Vagina (tissue), 2 donors: Measurements from ENCODE around the gene TXNRD2.

Experiments used
- POLR2A ChIP-seq, 2 donors: fragments of 450-650 bp; IDR thresholded peaks; one replicate each; pipeline ENCODE4 v1.6.1; 2017; ENCODE audit warnings: antibody characterized with exemption in 2 of 2, mild to moderate bottlenecking in 2 of 2, moderate library complexity in 2 of 2
- POLR2AphosphoS5 ChIP-seq, 2 donors: sonication (generic); formaldehyde crosslinking; IDR thresholded peaks; one replicate each; pipeline ENCODE4 v1.9.0; 2017; ENCODE audit warnings: antibody characterized with exemption in 2 of 2, mild to moderate bottlenecking in 2 of 2, low read depth in 1 of 2; ENCODE audit not compliant: insufficient read depth in 1 of 2
- TF ChIP-seq, protein P1 (sequence below), 3 experiments: fragments of 450-650 bp in 2 of 3; fragments of 200-600 bp in 1 of 3; sonication (generic) in 1 of 3; IDR thresholded peaks; one replicate each; pipeline ENCODE4 v1.5.1; 2017 to 2019; ENCODE audit warnings: antibody characterized with exemption in 3 of 3, mild to moderate bottlenecking in 2 of 3, moderate library complexity in 2 of 3

DNA sequence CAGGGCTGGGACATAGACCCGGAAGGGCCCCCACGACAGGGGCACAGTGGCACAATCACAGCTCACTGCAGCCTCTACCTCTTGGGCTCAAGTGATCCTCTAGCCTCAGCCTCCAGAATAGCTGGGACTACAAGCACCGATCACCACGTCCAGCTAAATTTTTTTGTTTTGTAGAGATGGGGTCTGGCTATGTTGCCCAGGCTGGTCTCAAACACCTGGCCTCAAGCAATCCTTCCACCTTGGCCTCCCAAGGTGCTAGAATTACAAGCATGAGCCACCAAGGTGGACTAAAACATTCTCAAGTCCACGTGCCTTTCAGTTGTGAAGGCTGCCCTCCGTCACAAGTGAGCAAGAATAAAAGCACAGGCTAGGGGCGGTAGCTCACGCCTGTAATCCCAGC lies 10.1 kb downstream of the TXNRD2 start:
- TF ChIP-seq, protein P1, sequence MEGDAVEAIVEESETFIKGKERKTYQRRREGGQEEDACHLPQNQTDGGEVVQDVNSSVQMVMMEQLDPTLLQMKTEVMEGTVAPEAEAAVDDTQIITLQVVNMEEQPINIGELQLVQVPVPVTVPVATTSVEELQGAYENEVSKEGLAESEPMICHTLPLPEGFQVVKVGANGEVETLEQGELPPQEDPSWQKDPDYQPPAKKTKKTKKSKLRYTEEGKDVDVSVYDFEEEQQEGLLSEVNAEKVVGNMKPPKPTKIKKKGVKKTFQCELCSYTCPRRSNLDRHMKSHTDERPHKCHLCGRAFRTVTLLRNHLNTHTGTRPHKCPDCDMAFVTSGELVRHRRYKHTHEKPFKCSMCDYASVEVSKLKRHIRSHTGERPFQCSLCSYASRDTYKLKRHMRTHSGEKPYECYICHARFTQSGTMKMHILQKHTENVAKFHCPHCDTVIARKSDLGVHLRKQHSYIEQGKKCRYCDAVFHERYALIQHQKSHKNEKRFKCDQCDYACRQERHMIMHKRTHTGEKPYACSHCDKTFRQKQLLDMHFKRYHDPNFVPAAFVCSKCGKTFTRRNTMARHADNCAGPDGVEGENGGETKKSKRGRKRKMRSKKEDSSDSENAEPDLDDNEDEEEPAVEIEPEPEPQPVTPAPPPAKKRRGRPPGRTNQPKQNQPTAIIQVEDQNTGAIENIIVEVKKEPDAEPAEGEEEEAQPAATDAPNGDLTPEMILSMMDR (IDR thresholded peaks at IDR 0.05): no peak
- no peak for TF ChIP-seq POLR2A (IDR thresholded peaks at IDR 0.05)
- TF ChIP-seq POLR2AphosphoS5 (IDR thresholded peaks at IDR 0.05; ENCODE audit: insufficient read depth in 1 of 2, low read depth in 1 of 2): no peak
